Mucosa of rectum (tissue), 2 donors: ENCODE data around the gene CASKIN1.
"Not testable (repeated sequence)": the region's sequence is repeated elsewhere in the genome, so short reads cannot be mapped to it uniquely, and the experiment has no call there.

Experiments used
- H3K27ac ChIP-seq, 2 donors: one replicate each; pipeline ENCODE4 v1.7.0; 2013; ENCODE audit warnings: inconsistent platforms in 2 of 2, low read depth in 2 of 2, low read length in 2 of 2
- H3K27me3 ChIP-seq, 2 donors: one replicate each; pipeline ENCODE4 v1.7.0; 2013; ENCODE audit warnings: low read length in 2 of 2; ENCODE audit not compliant: control insufficient read depth in 2 of 2, insufficient read depth in 2 of 2
- H3K36me3 ChIP-seq, 2 donors: one replicate each; pipeline ENCODE4 v1.7.0; 2013; ENCODE audit warnings: low read length in 2 of 2; ENCODE audit not compliant: control insufficient read depth in 2 of 2, insufficient read depth in 2 of 2
- H3K4me1 ChIP-seq, 2 donors: one replicate each; pipeline ENCODE4 v1.7.0; 2013; ENCODE audit warnings: low read length in 2 of 2, mild to moderate bottlenecking in 1 of 2; ENCODE audit not compliant: control insufficient read depth in 2 of 2, insufficient read depth in 2 of 2
- H3K4me3 ChIP-seq, 2 donors: one replicate each; pipeline ENCODE4 v1.7.0; 2013; ENCODE audit warnings: low read length in 2 of 2
- H3K9ac ChIP-seq, 2 donors: one replicate each; pipeline ENCODE4 v1.7.0; 2013; ENCODE audit warnings: low read length in 2 of 2, low read depth in 1 of 2, mild to moderate bottlenecking in 1 of 2
- H3K9me3 ChIP-seq, 2 donors: one replicate each; pipeline ENCODE4 v1.7.0; 2013; ENCODE audit warnings: low read length in 2 of 2; ENCODE audit not compliant: control insufficient read depth in 2 of 2
- donor health status: healthy.
- donor health status: Normal muscosa, but diverticular disease.

Gene CASKIN1

DNA sequence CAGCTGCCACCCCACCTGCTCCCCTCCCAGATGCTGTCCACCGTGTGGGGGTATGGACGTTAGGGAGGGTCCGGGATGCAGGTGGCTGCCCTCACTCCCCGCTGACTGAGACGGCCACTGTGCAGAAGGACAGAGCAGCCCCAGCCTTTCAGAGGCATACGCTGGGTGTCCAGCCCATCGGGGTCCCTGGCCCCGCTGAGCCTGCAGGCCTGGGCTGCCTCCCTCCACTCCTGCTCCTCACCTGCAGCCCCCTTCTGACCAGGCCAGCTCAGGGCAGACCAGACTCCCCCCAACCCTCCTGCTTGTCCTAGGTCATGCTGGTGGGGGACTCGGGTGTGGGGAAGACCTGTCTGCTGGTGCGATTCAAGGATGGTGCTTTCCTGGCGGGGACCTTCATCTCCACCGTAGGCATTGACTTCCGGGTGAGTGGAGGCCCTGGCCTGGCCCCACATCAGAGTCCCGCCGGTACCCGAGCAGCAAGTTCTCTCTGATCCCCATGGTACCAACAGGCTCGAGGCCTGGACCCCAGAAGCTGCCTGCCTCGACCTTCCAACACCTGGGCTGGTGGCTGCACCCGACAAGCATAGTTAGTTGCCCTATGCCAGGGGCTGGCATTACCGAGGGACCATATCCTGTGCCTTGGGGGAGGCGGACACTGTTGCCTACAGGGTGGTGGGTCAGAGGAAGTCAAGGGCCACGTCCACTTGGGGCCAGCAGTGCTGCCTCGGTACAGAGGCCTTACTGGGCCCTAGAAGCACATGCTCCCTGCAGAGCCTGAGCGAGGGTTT lies 46.6 kb downstream of the CASKIN1 start:
- peaks cover 3 to 11% of the 10 kb centered on the region in 2 donors for H3K36me3 ChIP-seq
- H3K27me3 ChIP-seq: no peaks in the 10 kb centered on the region
- H3K4me3 ChIP-seq: no peak overlapping the region
- H3K27ac ChIP-seq: peak overlapping the region; percentile 20 to 32
- peak overlapping the region in 1 of 2 donors; percentile 45 for H3K9ac ChIP-seq
- H3K9me3 ChIP-seq: no peaks in the 10 kb centered on the region
- peaks cover 65% of the 10 kb centered on the region in 2 donors for H3K4me1 ChIP-seq

DNA sequence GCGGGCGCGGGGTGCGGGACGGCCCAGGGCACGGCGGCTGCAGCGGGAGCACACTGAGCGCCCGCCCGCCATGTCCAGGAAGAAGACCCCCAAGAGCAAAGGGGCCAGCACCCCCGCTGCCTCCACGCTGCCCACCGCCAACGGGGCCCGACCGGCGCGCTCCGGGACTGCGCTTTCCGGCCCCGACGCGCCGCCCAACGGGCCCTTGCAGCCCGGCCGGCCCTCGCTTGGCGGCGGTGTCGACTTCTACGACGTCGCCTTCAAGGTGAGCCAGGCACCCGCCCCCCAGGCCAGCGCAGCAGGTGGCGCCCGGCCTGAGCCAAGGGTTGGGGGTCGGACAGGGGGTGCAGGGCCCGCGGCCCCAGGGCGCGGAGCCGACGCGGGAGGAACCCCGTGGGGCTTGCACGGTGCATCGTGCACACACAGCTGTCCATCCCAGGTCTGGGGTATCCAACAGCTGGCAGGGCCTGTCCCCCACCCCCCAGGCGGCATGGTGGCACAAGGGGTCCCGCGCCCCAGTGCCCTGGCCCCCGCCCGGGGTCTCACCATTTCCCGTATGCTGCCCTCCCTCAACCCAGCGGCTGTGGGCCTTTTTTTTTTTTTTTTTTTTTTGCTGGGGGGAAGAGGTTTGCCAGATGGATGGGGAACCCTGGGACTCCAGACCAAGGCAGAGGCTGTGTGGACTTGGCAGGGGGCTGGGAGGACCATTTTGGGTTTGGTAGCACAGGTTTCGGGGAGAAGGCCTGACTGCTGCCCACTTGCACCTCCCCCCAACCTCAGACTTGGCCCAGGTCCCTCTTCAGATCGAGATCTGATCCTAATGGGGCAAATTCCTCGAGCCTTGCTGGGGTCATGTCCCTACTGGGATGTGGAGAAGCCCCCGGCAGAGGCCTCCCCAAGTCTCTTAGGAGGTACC lies 47.4 kb downstream of the CASKIN1 start:
- Histone ChIP-seq H3K9ac (peak overlapping the region in 1 of 2 donors; percentile 50), H3K4me1 (peaks cover 57 to 59% of the 10 kb centered on the region in 2 donors), H3K36me3 (peaks cover 3 to 11% of the 10 kb centered on the region in 2 donors)

DNA sequence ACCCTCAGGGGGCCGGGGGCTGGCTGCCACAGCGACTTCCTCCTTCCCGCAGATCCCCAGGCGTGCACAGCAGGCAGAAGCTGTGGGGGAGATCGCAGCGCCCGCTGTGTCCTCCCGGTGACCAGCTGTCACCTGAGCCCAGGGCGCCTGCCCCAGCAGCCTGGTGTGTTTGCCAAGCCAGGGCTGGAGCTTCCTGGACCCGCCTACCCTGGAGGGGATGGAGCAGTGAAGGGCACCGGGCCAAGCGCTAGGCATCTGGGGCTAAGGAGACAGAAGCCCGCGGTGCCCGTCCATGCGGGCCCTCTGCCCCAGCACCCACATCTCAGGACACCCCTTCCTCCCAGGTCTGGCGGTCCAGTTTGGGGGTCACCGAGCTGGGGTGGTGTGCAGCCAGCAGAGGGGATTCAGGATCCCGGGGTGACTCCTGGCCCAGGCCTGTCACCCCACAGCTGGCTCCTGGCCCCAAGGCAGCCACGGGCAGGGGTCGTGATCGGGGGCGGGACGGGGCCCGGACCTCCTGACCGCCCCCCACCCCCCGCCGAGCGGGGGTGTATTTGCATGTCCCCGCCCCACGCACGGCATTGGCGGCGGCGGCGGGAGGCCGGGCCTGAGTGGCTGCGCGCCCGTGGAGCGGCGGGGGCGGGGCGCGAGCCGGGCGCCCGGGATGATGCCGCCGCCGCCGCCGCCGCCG lies 48.3 kb downstream of the CASKIN1 start, which contains the start of gene RAB26:
TSS of gene RAB26 (plus strand) at position 645 of the 691 bp plus-strand sequence. CDS start 159 bp downstream, outside the sequence.
- Histone ChIP-seq H3K9ac (peak within 1 kb of the TSS in 1 of 2 donors; percentile 69), H3K27ac (peak within 1 kb of the TSS; percentile 85 to 88), H3K4me3 (peak within 1 kb of the TSS; percentile 59 to 69), H3K27me3 (no peaks in the 10 kb centered on the region), H3K36me3 (peaks cover 3 to 11% of the 10 kb centered on the region in 2 donors), H3K9me3 (no peaks in the 10 kb centered on the region), H3K4me1 (peaks cover 48 to 52% of the 10 kb centered on the region in 2 donors)

More for the DNA sequence above, 47.4 kb downstream of the CASKIN1 start:
- H3K27ac ChIP-seq: peak overlapping the region; percentile 26 to 38
- H3K27me3 ChIP-seq: no peaks in the 10 kb centered on the region
- peak overlapping the region; percentile 20 to 51 for H3K4me3 ChIP-seq
- H3K9me3 ChIP-seq: no peaks in the 10 kb centered on the region

DNA sequence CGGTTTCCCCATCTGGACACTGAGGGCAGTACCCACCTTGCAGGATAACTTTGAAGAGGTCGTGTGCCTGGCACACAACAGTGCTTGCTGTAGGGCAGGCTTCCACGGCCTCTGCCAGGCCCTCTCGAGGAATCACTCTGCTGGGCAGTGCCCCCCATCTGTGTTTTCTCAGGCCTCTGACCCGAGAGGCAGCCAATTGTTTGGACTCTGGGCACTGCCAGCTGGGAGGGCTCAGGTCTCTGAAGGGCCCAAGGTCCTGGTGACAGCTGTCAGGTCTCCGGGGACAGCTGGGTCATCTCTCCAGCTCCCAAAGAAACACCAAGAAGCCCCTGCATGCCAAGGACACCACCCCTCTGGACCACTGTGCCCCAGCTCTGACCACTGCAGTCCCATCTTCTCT lies 49.0 kb downstream of the CASKIN1 start:
- peak overlapping the region; percentile 72 to 88 for H3K27ac ChIP-seq
- peaks cover 3 to 11% of the 10 kb centered on the region in 2 donors for H3K36me3 ChIP-seq
- peaks cover 41 to 45% of the 10 kb centered on the region in 2 donors for H3K4me1 ChIP-seq
- peak overlapping the region in 1 of 2 donors; percentile 69 for H3K9ac ChIP-seq
- no peaks in the 10 kb centered on the region for H3K9me3 ChIP-seq
- H3K27me3 ChIP-seq: no peaks in the 10 kb centered on the region
- H3K4me3 ChIP-seq: peak overlapping the region in 1 of 2 donors; percentile 20

DNA sequence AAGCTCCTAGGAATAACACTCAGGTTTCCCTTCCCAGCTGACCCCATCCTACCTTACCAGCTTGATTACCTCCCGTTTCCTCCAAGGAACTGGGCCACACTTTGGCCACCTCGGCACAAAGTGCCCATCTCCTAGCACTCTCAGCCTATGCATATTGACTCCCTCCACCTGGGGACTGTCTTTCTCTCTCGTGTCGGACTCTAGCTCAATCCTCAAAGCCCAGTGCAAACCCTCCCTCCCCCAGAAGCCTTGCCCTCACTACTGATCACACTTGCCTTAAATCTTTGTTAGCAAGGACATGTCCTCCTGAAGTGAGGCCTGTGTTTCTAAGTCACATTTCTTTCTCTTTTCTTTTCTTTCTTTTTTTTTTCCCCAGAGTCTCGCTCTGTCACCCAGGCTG lies 50.6 kb downstream of the CASKIN1 start:
- Histone ChIP-seq H3K9ac (no peak overlapping the region), H3K4me3 (no peak overlapping the region), H3K27ac (no peak overlapping the region), H3K4me1 (peaks cover 25 to 29% of the 10 kb centered on the region in 2 donors), H3K36me3 (no peaks in the 10 kb centered on the region), H3K9me3 (no peaks in the 10 kb centered on the region), H3K27me3 (no peaks in the 10 kb centered on the region)

DNA sequence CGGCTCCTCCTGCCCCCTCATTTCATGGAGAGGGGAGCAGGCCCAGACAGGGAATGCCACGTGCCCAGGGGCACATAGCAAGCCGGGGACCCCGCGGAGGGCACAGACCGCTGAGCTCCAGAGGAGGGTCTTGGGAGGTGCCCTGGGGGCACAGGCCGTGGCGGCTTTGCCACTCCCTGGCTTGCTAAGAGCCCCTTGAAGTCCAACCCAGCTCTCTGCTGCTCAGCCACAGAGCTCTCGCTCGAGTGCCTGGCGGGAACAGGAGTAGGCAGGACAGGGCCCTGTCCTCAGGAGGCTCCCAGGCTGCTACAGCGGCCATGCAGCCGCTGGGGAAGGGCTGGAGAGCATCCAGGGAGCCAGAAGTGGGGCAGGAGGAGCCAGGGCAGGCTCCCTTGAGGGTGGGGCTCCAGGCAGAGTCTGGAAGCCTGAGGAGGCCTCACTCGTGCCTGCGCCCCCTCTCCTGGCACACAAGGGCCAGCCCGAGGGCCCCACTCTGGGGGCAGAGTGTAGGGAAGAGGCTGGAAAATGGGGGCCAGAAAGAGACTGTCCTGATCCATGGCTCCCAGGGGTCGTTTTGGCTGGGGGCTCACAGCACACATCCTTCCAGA lies 52.4 kb downstream of the CASKIN1 start:
- no peak overlapping the region for H3K27ac ChIP-seq
- no peak overlapping the region for H3K4me3 ChIP-seq
- H3K27me3 ChIP-seq: no peaks in the 10 kb centered on the region
- H3K4me1 ChIP-seq: peaks cover 14 to 20% of the 10 kb centered on the region in 2 donors
- H3K9me3 ChIP-seq: no peaks in the 10 kb centered on the region
- H3K9ac ChIP-seq: no peak overlapping the region
- no peaks in the 10 kb centered on the region for H3K36me3 ChIP-seq

DNA sequence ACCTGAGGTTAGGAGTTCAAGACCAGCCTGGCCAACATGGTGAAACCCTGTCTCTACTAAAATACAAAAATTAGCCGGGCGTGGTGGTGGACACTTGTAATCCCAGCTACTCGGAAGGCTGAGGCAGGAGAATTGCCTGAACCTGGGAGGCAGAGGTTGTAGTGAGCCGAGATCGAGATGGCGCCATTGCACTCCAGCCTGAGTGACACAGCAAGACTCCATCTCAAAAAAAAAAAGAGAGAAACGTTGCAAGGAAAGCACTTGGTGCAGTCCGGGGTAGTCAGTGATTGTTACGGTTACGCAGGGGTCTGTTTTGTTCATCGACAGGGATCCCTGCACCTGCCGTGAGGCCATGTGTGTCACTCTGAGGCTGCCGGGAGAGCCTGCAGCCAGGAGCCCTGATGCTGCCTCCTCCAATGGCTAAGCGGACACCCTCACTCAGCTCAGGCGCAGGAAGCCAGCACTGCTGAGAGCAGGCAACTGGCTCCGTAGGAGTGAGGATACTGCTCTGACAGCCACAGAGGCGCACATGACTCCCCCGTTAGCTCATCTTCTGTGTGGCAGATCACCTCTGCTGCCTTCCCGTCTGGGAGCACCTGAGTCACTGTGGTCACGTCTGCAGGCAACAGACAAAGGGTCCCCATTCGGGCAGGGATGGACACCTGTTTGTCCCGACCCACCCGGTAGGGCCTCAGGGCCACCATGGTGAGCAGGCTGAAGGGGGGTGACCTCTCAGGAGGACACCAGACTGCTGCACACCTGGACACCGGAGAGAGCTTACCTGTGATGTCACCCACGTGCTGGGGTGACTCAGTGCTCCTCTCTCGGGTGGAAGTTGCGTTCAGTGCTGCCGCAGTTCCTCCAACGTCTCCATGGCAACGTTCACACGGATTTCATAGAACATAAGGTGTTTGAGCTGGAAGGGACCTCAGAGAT lies 53.2 kb downstream of the CASKIN1 start:
- H3K9ac ChIP-seq: no peak overlapping the region
- no peak overlapping the region for H3K4me3 ChIP-seq
- no peaks in the 10 kb centered on the region for H3K9me3 ChIP-seq
- H3K27me3 ChIP-seq: no peaks in the 10 kb centered on the region
- no peak overlapping the region for H3K27ac ChIP-seq
- no peaks in the 10 kb centered on the region for H3K36me3 ChIP-seq
- H3K4me1 ChIP-seq: peaks cover 9 to 17% of the 10 kb centered on the region in 2 donors

DNA sequence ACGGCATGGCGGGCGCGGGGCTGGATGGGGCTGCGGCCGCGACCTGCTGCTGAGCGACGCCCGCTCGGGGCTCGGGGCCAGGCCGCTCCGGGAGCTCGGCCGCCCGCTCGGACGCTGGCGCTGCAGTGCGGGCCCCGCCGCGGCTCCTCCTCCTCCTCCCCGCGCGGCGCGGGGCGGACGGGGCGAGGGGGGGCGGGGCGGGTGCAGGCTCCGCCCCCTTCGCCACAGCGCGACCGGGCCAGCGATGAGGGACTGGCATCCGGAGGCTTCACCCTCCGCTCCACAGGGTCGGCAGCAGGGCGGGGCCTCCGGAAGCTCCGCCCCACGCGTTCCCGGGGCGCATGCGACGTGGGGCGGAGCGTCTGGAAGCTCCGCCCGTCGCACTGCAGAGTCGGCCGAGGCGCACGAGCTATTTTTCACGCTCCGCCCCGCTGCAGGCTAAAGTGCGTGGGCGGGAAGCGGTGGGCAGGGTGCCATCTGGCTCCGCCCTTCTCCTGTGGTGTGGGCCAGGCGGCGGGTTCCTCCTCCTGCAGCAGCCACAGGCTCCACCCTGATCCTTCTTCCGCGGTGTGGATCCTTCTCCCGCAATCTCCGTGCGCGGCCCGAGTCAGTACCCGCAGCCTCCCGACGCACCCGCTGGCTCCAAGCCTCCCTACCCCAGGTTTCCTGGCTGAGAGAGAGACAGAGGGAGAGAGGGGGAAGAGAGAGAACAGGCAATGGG lies 60.5 kb downstream of the CASKIN1 start, which contains the start of gene PKD1:
TSS of gene PKD1 (minus strand) at position 129 of the 721 bp plus-strand sequence. CDS start 209 bp downstream, outside the sequence.
- Histone ChIP-seq H3K4me3 (peak within 1 kb of the TSS; percentile 52 to 57), H3K4me1 (peaks cover 2 to 15% of the 10 kb centered on the region in 2 donors), H3K9ac (peak within 1 kb of the TSS; percentile 32 to 51), H3K27ac (peak within 1 kb of the TSS; percentile 61 to 68)
- not testable (repeated sequence) for H3K36me3 ChIP-seq, H3K9me3 ChIP-seq, H3K27me3 ChIP-seq
